ENCODE measurements around the gene WNT6.
A peak's percentile ranks its signal among the peaks of the same experiment; 100 is the strongest.
"Not testable (repeated sequence)": the region's sequence is repeated elsewhere in the genome, so short reads cannot be mapped to it uniquely, and the experiment has no call there.

The WNT6 gene

DNA sequence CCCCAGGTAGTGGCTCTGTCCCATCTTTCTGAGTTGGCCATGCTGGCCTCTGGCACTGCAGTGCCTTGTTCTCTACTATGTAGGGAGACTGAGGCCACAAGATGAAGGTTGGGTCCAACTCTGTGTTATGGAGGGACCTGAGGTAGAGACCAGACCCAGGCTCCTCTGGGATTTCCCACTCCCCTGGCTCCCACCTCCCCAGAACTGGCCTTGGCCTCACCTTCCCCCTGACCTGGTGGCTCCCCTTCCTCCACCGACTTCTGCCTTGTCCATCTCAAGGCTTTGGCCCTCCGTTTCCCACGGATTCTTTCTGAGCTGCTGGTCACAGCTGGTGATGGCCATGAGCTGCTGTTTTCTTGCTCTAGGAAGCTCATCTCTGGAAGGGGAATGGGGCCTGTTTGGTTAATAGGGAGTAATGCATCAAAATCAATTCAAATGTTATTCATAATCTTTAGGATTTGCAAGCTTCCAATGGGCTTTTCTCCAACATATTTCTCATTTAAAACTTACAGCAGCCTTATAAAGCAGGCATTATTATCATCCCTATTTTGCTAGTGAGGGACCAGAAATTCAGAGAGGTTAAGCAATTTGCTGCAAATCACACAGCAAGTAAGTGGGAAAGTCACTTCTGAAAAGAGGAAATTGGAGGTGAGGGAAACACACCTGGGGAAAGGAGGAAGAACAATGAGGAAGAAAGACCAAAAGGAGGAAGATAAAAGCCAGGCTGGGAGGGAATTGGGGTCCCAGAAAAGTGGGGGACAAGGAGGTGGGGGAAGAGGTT, 28.9 kb upstream of the WNT6 start:
- DNase-seq (ENCODE audit: low read depth), result no peak

DNA sequence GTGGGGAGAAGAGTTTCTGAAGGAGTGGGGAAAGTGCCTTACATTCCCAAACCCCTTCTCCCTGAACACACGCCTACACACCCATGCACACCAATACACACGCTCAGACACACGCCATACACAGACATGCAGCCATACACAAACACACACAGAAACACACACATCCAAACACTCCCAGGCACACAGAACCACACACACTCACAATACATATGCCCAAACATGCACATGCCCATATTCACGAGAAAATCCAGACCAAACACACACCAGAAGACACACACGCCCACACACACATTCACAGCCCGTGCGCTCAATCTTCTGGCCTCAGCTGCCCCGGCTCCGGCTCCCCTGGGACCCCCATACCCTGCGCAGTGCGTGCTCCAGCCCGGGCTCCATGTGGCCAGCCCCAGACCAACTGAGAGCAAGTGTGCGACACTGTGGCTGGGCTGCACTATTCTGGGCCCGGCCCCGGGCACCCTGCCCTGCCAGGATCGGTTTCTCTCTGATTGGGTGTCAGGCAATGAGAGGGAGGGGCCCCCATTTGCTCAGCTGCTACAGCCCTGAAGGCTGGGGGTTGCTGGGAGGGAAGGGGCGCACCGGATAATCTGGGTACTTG, 28.1 kb upstream of the WNT6 start, which contains the start of gene PRKAG3:
Gene PRKAG3 (minus strand): TSS at position 426 of the 613 bp plus-strand sequence.
- DNase-seq (ENCODE audit: low read depth), result no peak

DNA sequence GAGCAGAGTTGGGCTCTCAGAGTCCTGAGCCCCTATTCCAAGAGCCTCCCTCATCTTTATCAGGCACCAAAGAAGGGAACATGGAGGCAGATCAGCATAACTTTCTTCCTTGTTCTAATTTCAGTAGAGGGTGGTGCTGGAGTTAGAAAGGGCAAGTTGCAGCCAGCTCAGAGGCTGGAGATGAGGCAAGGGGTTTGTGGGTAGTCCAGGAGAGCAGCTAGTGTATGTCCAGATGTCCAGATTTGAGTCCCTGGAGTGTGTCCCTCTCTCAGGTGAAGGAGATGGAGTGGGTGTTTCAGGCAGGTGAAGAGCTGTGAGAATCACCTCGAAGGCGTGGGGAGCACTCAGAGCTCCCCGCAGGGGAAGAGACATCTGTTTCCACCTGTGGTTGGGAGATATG, 27.5 kb upstream of the WNT6 start:
- no peak for DNase-seq (ENCODE audit: low read depth)

DNA sequence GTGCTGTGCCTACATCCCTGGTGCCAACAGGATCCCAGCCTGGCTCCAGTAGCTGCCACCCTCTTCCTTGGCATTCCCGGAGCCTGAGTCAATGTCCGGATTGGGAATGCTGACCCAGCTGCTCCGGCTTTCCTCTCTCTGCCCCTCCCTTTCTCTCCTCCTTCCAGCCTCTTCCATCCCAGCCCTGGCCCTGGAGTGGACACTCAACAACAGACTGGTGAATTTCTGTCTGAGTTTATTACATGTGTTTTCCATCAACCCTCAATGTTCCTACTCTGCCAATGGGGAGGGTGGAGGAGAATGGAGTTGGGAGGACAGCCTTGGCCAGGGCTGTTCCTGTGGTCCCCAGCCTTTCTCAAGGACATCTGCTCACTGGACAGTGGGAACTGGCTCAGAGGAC, 27.1 kb upstream of the WNT6 start:
- no peak for DNase-seq (ENCODE audit: low read depth)

DNA sequence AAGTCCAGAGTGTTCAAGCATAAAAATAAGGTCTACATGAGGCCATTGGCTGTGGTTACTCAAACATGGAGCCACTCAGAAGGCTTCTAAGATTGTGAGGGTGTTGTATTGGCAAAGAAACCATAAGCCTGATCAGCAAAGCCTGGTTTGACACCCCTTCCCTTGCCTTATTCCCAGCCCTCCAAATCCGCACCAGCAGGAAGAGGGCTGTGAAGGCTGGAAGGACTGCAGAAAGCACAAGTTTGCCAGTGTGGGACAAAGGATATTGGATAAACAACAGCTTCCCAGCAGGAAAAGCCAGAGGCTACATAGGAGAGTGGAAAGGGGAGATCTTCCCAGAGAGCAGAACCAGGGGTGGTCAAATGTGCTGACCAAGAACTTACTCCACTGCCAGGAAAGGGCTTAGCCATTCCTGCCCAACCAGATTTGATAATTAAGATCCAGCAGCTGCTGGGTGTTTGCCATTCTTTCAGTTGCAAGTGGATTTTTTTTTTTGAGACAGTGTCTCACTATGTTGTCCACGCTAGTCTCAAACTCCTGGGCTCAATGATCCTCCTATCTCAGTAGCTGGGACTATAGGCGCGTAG, 26.5 kb upstream of the WNT6 start:
- DNase-seq (ENCODE audit: low read depth), result no peak

- no peak for DNase-seq (ENCODE audit: low read depth)
Observed at GRCh38 chr2:218834685-218835084, 24.9 kb upstream of the WNT6 start.

GRCh38 chr2:218837495-218837894, 22.1 kb upstream of the WNT6 start:
- DNase-seq (ENCODE audit: low read depth), result no peak

GRCh38 chr2:218839430-218839829, 20.2 kb upstream of the WNT6 start:
- no peak for DNase-seq (ENCODE audit: low read depth)

DNA sequence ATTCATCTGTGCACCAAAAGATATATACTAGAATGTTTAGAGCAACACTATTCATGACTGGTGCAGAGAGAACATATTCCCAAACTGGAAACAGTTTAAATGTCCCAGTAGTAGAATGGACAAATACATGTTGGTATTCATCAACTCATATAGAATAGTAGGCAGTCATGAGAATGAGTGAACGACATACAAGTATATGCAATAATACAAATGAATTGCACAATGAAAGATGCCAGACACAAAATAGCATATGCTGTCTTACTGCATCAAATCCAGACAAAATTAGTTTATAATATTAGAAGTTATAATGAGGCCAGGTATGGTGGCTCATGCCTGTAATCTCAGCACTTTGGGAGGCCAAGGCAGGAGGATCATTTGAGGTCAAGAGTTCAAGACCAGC, 19.7 kb upstream of the WNT6 start:
- no peak for DNase-seq (ENCODE audit: low read depth)

DNA sequence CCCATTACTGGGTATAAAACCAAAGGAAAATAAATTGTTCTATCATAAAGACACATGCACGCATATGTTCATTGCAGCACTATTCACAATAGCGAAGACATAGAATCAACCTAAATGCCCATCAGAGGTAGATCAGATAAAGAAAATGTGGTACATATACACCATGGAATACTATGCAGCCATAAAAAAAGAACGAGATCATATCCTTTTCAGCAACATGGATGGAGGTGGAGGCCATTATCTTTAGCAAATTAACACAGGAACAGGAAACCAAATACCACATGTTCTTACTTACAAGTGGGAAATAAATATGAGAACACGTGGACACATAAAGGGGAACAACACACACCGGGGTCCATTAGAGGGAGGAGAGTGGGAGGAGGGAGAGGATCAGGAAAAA, 15.3 kb upstream of the WNT6 start:
- not testable (repeated sequence) for DNase-seq (ENCODE audit: low read depth)

- DNase-seq (ENCODE audit: low read depth), result not testable (repeated sequence)
Observed at GRCh38 chr2:218846963-218847362, 12.6 kb upstream of the WNT6 start.

GRCh38 chr2:218849721-218850120, 9.9 kb upstream of the WNT6 start:
- no peak for DNase-seq (ENCODE audit: low read depth)

DNA sequence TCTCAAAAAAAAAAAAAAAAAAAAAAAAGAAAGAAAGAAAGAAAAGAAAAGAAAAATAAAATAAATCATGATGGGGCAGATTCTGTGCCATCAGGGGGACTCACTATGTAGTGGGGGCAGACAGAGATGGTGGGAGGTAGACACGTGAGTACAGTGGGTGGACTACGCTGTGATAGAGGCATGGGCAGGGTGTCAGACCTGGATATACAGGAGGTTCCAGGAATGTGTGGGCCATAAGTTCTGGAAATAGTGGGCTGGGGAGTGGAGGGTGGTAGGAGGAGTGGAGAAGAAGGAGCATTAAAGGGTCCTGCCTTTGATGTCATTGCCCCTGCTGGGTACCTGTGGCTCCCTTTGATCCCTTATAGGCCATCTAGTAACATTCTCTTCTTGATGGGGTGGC, 8.8 kb upstream of the WNT6 start:
- DNase-seq (ENCODE audit: low read depth), result no peak

GRCh38 chr2:218851286-218851685, 8.3 kb upstream of the WNT6 start:
- DNase-seq (ENCODE audit: low read depth), result no peak

DNA sequence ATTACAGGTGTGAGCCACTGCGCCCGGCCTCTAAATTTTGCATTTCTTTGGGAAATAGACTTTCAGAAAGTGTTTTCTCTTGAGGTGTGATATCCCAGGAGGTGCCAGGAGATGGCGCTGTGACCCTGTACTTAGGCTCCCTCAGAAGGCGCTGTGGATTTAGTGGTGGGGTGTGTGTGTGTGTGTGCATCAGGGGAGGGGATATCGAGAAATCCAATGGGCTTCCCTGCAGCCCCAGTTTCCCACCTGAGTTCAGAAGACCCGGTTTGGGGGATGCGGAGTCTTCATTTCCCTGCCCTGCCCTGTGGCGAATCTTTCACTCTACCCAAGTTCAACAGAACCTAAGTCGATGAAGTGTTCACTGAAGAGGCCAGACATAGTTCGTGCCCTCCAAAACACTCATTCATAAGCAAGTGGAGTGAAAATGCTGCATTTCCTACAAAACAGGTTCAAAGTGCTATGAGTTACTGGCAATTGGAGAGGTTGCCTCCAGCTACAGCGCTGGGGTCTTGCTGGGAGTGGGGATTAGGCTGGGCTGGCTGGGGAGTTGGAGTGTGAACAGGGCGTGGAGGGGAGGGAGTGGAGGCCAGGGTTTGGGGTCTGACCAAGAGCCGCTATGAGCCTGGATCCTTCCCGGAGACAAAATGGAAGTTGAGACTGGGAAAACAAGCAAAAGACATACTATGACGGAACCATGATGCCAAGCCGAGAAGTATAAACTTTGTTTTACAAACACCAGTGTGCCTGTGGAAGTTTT, 6.5 kb upstream of the WNT6 start:
- DNase-seq (ENCODE audit: low read depth), result peak; percentile 45

DNA sequence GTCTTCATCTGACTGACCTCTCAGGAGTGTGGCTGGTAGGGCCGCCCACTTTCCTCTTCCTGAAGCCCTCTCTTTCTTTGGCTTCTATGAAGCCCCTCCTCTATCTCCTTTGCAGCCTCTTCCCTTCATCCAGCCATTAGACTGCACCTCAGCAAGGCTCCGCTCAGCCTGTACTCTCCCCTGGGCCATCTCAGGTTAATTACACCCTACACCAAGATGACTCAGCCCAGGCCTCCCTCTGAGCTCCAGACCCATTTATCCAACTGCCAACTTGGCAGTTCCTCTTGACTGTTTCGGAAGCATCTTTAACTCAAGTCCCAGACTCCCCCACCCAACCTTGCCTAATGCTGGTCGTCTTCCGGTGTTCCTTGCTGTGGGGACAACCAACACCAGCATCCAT, 5.8 kb upstream of the WNT6 start:
- DNase-seq (ENCODE audit: low read depth), result no peak

DNA sequence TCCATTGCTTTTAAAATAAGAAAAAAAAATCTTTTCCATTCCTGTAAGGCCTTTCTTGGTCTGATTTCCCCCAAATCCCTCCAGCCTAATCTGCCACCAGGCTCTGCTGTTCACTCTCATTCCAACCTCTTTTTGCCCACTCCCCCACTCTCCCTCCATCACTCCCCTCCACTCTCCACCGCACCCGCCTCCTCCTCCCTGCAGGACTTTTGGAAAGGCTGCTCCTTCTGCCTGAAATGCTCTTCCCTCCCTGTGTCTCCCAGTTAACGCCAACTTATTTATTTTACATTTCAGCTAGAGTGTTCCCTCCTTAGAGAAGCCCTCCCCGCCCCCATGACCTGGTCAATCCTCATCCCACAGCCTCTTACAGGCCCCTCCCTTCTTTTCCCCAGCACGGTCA, 4.7 kb upstream of the WNT6 start:
- DNase-seq (ENCODE audit: low read depth), result no peak

GRCh38 chr2:218855305-218856166, 4.1 kb upstream of the WNT6 start:
- DNase-seq (ENCODE audit: low read depth), result no peak

GRCh38 chr2:218856167-218856895, 3.3 kb upstream of the WNT6 start:
- DNase-seq (ENCODE audit: low read depth), result no peak

- DNase-seq (ENCODE audit: low read depth), result no peak
Observed at GRCh38 chr2:218856896-218857243, 2.7 kb upstream of the WNT6 start.
